ENCODE measurements around the gene ELMO1.

DNA sequence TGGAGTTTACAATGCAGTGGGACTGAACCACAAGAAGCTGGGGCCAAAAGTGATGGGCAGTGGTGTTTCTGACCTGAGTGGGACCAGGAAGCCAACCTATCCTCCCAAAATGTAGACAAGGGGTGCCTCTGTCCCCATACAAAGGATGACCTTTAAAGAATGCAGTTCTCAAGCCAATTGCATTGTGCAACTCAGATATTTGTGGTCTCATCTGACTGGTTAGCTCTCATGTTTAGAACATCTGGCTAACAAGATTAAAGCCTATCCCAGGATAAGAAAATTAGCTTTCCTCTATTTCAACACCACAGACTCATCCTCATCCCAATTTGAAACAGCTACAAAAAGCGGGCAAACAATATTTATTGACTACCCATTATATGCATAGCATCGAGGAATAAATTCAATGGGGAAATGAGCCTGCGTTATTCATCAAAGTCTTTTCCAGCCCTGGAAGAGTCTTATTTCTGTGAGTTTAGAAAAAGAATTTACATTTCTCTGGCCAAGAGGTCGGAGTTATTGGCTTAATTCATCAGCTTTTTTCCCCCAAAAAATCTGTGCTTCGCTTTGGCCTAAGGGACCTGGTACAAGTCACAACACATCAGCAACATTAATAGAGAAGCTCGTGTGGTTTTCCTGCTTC lies 26.7 kb downstream of the ELMO1 start:
- TF ChIP-seq, protein P1, sequence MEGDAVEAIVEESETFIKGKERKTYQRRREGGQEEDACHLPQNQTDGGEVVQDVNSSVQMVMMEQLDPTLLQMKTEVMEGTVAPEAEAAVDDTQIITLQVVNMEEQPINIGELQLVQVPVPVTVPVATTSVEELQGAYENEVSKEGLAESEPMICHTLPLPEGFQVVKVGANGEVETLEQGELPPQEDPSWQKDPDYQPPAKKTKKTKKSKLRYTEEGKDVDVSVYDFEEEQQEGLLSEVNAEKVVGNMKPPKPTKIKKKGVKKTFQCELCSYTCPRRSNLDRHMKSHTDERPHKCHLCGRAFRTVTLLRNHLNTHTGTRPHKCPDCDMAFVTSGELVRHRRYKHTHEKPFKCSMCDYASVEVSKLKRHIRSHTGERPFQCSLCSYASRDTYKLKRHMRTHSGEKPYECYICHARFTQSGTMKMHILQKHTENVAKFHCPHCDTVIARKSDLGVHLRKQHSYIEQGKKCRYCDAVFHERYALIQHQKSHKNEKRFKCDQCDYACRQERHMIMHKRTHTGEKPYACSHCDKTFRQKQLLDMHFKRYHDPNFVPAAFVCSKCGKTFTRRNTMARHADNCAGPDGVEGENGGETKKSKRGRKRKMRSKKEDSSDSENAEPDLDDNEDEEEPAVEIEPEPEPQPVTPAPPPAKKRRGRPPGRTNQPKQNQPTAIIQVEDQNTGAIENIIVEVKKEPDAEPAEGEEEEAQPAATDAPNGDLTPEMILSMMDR (IDR thresholded peaks at IDR 0.05 in 8 of 11, conservative IDR thresholded peaks at IDR 0.05 in 3 of 11): no peak
- no peak for TF ChIP-seq POLR2A (IDR thresholded peaks at IDR 0.05)

All from spleen (tissue), 7 donors.